Neural progenitor cell (in vitro differentiated cells): ENCODE data around the gene GGNBP2.

Source experiments
- CTCF ChIP-seq: fragments of 200-600 bp; sonication (generic); IDR thresholded peaks from 2 replicates; pipeline ENCODE4 v1.5.1; 2017; ENCODE audit warnings: antibody characterized with exemption, mild to moderate bottlenecking
- EZH2 ChIP-seq: fragments of 200-600 bp; sonication (generic); IDR thresholded peaks from 2 replicates; pipeline ENCODE4 v1.6.1; 2017; ENCODE audit warnings: antibody characterized with exemption, mild to moderate bottlenecking, moderate library complexity
- EZH2phosphoT487 ChIP-seq: fragments of 200-600 bp; sonication (generic); IDR thresholded peaks from 2 replicates; pipeline ENCODE4 v1.6.1; 2017; ENCODE audit warnings: antibody characterized with exemption

GRCh38 chr17:36505171-36505570 is 39.5 kb upstream of the GGNBP2 start:
- no peak for TF ChIP-seq CTCF
- TF ChIP-seq EZH2phosphoT487, result no peak
- no peak for TF ChIP-seq EZH2
